Measurements from ENCODE around the gene COL24A1.

- TF ChIP-seq POLR2A (IDR thresholded peaks at IDR 0.05) (no peak), CTCF (IDR thresholded peaks at IDR 0.05) (no peak), POLR2AphosphoS5 (IDR thresholded peaks at IDR 0.05) (no peak)
These were observed 94.1 kb downstream of the COL24A1 start for GRCh38 chr1:86062453-86062852.

All from upper lobe of left lung (tissue), 4 donors.